HG03280 (cell line): Measurements from ENCODE around the gene TTBK2.

ENCODE experiments used
- ATAC-seq: cut with Tn5 transposase; IDR thresholded peaks from one replicate; pipeline ENCODE4 v1.9.1; 2021; ENCODE audit warnings: mild to moderate bottlenecking, moderate library complexity; ENCODE audit not compliant: unreplicated experiment

The TTBK2 gene

GRCh38 chr15:42836251-42836650 lies 84.3 kb downstream of the TTBK2 start:
- ATAC-seq = no peak

- ATAC-seq = no peak
These were observed 88.0 kb downstream of the TTBK2 start for GRCh38 chr15:42832576-42832975.

GRCh38 chr15:42826251-42826890 lies 94.2 kb downstream of the TTBK2 start:
- ATAC-seq = no peak

- no peak for ATAC-seq
These were observed 95.0 kb downstream of the TTBK2 start for GRCh38 chr15:42825599-42825998.

GRCh38 chr15:42820811-42821210 lies 99.8 kb downstream of the TTBK2 start:
- no peak for ATAC-seq

GRCh38 chr15:42819786-42820185 lies 100.8 kb downstream of the TTBK2 start:
- ATAC-seq = no peak

GRCh38 chr15:42811433-42811832 lies 109.1 kb downstream of the TTBK2 start:
- ATAC-seq = no peak

- ATAC-seq = no peak
These were observed 111.7 kb downstream of the TTBK2 start for GRCh38 chr15:42808913-42809312.

GRCh38 chr15:42805266-42805665 lies 115.3 kb downstream of the TTBK2 start:
- ATAC-seq = no peak

GRCh38 chr15:42804739-42805138 lies 115.8 kb downstream of the TTBK2 start:
- no peak for ATAC-seq

GRCh38 chr15:42803436-42803835 lies 117.1 kb downstream of the TTBK2 start:
- no peak for ATAC-seq

GRCh38 chr15:42802168-42802567 lies 118.4 kb downstream of the TTBK2 start:
- no peak for ATAC-seq

GRCh38 chr15:42800731-42801474 lies 119.7 kb downstream of the TTBK2 start:
- no peak for ATAC-seq

GRCh38 chr15:42798802-42799201 lies 121.8 kb downstream of the TTBK2 start:
- no peak for ATAC-seq

- no peak for ATAC-seq
These were observed 123.4 kb downstream of the TTBK2 start for GRCh38 chr15:42796955-42797782.

- ATAC-seq = no peak
These were observed 131.9 kb downstream of the TTBK2 start for GRCh38 chr15:42788725-42789124.

GRCh38 chr15:42786978-42787377 lies 133.6 kb downstream of the TTBK2 start:
- ATAC-seq = no peak

GRCh38 chr15:42785569-42785968 lies 135.0 kb downstream of the TTBK2 start:
- ATAC-seq = no peak

GRCh38 chr15:42784705-42785104 lies 135.9 kb downstream of the TTBK2 start:
- ATAC-seq = no peak

- no peak for ATAC-seq
These were observed 137.9 kb downstream of the TTBK2 start for GRCh38 chr15:42782716-42783115.

- ATAC-seq = no peak
These were observed 145.2 kb downstream of the TTBK2 start for GRCh38 chr15:42775416-42775815.

GRCh38 chr15:42772901-42773300 lies 147.7 kb downstream of the TTBK2 start:
- no peak for ATAC-seq
